Measurements from ENCODE around the gene CSH2.

The CSH2 gene

GRCh38 chr17:63855185-63855584 is 18.3 kb downstream of the CSH2 start:
- no peak for DNase-seq (ENCODE audit: low read depth)

DNA sequence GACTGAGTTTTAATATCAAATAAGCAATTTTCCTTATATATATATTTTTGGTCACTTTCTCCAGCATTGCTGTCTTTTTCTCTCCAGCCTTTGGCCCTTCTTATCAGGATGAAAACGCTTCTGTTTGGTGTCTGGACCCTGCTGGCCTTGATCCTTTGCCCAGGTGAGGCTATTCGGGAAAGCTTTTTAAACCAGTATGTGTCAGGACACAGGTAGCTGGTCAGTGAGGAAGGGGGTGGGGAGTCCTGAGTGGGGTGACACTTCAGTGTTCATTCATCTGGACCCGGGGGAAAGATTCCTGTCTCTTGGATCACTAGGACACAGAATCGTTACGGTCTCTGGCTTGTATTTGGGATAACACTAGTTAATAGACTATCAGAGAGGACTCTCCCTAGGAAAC is 18.8 kb downstream of the CSH2 start:
- no peak for DNase-seq (ENCODE audit: low read depth)

DNA sequence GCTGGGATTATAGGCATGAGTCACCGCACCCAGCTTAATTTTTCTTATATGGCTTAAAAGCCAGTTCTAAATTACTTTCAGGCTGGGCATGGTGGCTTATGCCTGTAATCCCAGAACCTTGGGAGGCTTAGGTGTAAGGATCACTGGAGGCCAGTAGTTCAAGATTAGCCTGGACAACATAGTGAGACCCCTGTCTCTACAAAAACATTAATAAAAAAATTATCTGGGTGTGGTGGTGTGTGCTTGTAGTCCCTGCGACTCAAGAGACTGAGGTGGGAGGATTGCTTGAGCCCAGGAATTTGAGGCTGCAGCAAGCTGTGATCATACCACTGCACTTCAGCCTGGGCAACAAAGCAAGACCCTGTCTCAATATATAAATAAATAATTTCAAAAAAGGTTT is 20.2 kb downstream of the CSH2 start:
- DNase-seq (ENCODE audit: low read depth), result no peak

DNA sequence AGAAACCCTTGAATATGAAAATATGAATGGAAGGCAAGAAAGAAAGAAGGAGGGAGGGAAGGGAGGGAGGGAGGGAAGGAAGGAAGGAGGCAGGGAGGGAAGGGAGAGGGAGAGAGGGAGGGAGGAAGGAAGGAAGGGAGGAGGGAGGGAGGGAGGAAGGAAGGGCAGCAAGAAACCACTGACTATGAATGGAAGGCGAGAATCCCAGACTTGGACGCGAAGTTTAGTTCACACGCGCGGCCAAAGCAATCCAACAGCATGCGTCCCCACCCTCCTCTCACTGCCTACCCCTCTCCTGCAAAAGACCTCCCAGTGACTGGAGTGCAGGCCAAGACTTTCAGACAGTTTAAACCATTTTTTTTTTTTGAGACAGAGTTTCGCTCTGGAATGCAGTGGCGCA is 23.1 kb downstream of the CSH2 start:
- DNase-seq (ENCODE audit: low read depth), result no peak

- DNase-seq (ENCODE audit: low read depth), result peak; percentile 86
Measured at GRCh38 chr17:63848834-63849689, 24.4 kb downstream of the CSH2 start.

- no peak for DNase-seq (ENCODE audit: low read depth)
Measured at GRCh38 chr17:63847525-63848249, 25.8 kb downstream of the CSH2 start.

GRCh38 chr17:63845509-63845908 is 28.0 kb downstream of the CSH2 start:
- no peak for DNase-seq (ENCODE audit: low read depth)

DNA sequence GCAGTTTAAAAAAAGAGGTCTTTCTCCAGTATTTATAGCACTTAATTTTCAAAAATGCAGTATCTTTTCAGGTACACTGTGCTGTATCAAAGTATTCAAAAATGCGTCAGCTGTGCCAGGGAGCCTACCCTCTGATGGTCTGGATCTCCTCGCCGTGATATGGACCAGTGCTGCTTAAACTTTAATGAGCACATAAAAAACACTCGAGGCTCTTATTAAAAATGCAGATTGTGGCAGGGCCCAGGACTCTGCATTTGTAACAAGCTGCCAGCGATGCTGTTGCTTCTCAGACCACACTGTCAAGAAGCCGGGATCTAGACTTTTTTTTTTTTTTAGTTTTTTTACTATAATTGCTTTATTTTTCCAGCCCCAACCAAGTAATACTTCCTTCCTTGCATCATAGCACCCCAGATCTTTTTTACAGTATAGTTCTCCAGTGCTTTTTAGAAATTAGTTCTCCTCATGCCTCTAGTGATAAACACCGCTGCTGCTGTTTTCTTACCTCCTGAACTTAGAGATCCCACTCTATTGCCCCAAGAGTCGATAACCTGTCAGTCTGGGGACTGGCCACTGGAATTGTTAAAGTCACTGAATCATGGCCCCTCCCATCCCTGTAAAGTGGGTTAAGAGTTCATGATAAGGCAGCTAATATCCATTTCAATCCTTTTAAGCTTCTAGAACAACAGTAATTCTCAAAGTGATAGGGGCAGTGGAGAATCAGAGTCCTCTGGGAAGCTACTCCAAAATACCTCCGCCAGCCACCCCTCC is 29.4 kb downstream of the CSH2 start:
- no peak for DNase-seq (ENCODE audit: low read depth)

- DNase-seq (ENCODE audit: low read depth), result peak; percentile 20
Measured at GRCh38 chr17:63843387-63843888, 30.0 kb downstream of the CSH2 start.

DNA sequence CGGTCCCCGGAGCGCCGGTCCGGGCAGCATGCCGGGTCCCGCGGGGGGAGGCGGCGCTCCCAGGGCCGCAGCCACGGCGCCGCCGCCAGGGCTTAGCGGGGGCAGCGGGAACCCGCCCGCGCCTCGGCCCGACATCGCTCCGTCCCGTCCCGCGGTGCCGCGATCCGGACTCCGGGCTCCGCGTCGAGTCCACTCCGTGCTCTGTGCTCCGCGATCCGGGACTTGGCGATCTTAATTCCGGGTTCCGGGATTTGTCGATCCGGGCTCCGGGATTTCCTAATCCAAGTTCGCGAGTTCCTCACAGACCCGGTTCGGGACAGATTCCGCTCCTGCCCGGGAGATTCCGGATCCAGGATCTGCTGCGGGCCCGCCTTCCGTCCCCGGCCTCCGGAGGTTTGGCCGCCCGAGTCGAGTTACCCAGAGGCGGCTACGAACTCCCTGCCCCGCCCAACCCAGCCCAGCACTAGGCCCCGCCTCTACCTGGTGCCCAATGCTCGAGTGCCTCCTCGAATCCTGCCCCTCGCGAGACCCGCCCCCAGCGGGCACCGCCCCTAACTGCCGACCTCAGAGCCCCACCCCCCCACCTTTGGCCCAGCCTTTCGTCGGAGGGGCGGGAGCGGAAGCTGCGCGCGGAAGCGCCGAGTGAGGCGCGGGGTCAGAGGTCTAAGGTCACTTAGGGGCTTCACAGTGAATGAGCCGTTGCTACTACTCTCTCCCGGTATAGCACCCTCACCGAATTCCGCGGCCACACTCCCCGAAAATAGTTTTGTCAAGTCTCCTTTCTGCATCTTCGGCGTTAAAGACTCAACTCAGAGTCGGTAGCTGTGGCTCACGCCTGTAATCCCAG is 30.7 kb downstream of the CSH2 start, which contains the start of gene SMARCD2:
Gene SMARCD2 (minus strand): TSS at position 146 of the 847 bp plus-strand sequence. CDS start 11 bp downstream, at position 135.
- DNase-seq (ENCODE audit: low read depth), result peak; percentile 99

- no peak for DNase-seq (ENCODE audit: low read depth)
Measured at GRCh38 chr17:63842173-63842539, 31.3 kb downstream of the CSH2 start.

GRCh38 chr17:63841350-63842172 is 31.9 kb downstream of the CSH2 start:
- DNase-seq (ENCODE audit: low read depth), result peak; percentile 23

- DNase-seq (ENCODE audit: low read depth), result no peak
Measured at GRCh38 chr17:63840591-63841349, 32.7 kb downstream of the CSH2 start.

DNA sequence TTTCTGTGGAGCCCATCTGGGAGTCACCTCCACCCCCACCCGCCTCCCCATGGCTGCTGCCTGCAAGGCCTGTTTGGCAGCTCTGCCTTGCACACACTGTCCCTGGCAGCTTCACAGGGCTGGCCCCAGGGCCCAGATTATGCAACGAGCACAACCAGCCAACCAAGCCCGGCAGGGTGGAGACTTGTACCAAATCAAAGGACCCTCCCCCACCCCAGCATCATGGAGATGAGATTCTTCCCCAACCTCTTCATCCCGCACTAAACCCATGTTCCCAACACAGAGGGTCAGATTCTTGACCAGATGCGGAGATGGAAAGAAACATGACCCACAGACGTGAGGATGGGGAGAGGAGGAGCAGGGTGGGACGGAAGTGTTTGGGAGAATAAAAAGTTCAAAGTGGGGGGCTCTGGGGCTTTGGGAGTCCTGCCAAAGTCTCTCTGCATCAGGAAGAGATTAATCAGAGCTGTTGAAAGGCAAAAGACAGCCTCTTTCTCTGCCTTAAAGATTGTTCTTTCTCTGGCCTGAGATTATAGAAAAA is 34.8 kb downstream of the CSH2 start:
- DNase-seq (ENCODE audit: low read depth), result peak; percentile 91

GRCh38 chr17:63837962-63838600 is 35.4 kb downstream of the CSH2 start:
- no peak for DNase-seq (ENCODE audit: low read depth)

GRCh38 chr17:63837480-63837879 is 36.0 kb downstream of the CSH2 start:
- DNase-seq (ENCODE audit: low read depth), result no peak

- no peak for DNase-seq (ENCODE audit: low read depth)
Measured at GRCh38 chr17:63836811-63837210, 36.7 kb downstream of the CSH2 start.

- no peak for DNase-seq (ENCODE audit: low read depth)
Measured at GRCh38 chr17:63835167-63835720, 38.2 kb downstream of the CSH2 start.

All from amniotic epithelial cell (primary cell).